ENCODE results near the gene SLC4A1. TPM values are rescaled to one million over a fixed set of nuclear protein-coding genes. Genes with fewer than 3 reads are reported as not detected.

Gene SLC4A1
- total RNA-seq, 2 experiments from 2014 or later: not detected

GRCh38 chr17:44214230-44214494 is 53.8 kb downstream of the SLC4A1 start:
- CTCF ChIA-PET: interaction anchor here (0.9 kb wide), 2 partner anchors 10 to 64 kb away, joined by 3 read pairs; no protein-coding TSS in a partner anchor
- POLR2A ChIA-PET: interaction anchor here (0.9 to 1.1 kb wide), 2 partner anchors 11 to 19 kb away, joined by 3 read pairs; no protein-coding TSS in a partner anchor

- ChIA-PET POLR2A (interaction anchor here (0.9 to 1.1 kb wide), 2 partner anchors 10 to 19 kb away, joined by 3 read pairs; no protein-coding TSS in a partner anchor), CTCF (interaction anchor here (0.9 to 1.0 kb wide), 2 partner anchors 10 to 12 kb away, joined by 3 read pairs; no protein-coding TSS in a partner anchor)
These were observed 54.3 kb downstream of the SLC4A1 start for GRCh38 chr17:44213403-44214229.

GRCh38 chr17:44212507-44213402 is 55.2 kb downstream of the SLC4A1 start:
- POLR2A ChIA-PET: interaction anchor here (1.1 kb wide), 1 partner anchor 7 kb away, joined by 3 read pairs; no protein-coding TSS in a partner anchor

GRCh38 chr17:44211281-44212265 is 56.4 kb downstream of the SLC4A1 start:
- POLR2A ChIA-PET: interaction anchor here (1.0 to 2.3 kb wide), 3 partner anchors 9 to 25 kb away, joined by 3 to 47 read pairs (median 3); partner anchors contain the start of genes TMUB2 and UBTF
- CTCF ChIA-PET: interaction anchor here (0.6 to 4.3 kb wide), 8 partner anchors 10 to 120 kb away, joined by 3 to 46 read pairs (median 8); partner anchors contain the start of genes ATXN7L3 and UBTF

More at GRCh38 chr17:44212507-44213402, 55.2 kb downstream of the SLC4A1 start:
- CTCF ChIA-PET: interaction anchor here (1.0 to 4.3 kb wide), 2 partner anchors 11 to 13 kb away, joined by 3 to 45 read pairs; partner anchors contain the start of gene ATXN7L3

GRCh38 chr17:44210342-44211192 is 57.4 kb downstream of the SLC4A1 start:
- ChIA-PET POLR2A (interaction anchor here (0.5 to 2.3 kb wide), 9 partner anchors 9 to 121 kb away, joined by 3 to 47 read pairs (median 5); partner anchors contain the start of genes SLC25A39, TMUB2 and UBTF), CTCF (interaction anchor here (0.6 to 4.3 kb wide), 28 partner anchors 7 to 220 kb away, joined by 3 to 46 read pairs (median 5); partner anchors contain the start of genes ATXN7L3, FAM171A2, GRN and HDAC5)

GRCh38 chr17:44209786-44210341 is 58.1 kb downstream of the SLC4A1 start:
- ChIA-PET CTCF (interaction anchor here (0.6 to 4.3 kb wide), 28 partner anchors 8 to 221 kb away, joined by 3 to 46 read pairs (median 5); partner anchors contain the start of genes ATXN7L3, FAM171A2, GRN and HDAC5), POLR2A (interaction anchor here (0.7 to 2.3 kb wide), 8 partner anchors 8 to 144 kb away, joined by 3 to 47 read pairs (median 6); partner anchors contain the start of genes LSM12, SLC25A39, TMUB2 and UBTF)

- CTCF ChIA-PET: interaction anchor here (1.0 to 3.6 kb wide), 3 partner anchors 10 to 138 kb away, joined by 3 to 46 read pairs (median 13); partner anchors contain the start of gene UBTF
- POLR2A ChIA-PET: no interaction called here
These were observed 60.2 kb downstream of the SLC4A1 start for GRCh38 chr17:44207743-44208142.

- POLR2A ChIA-PET: interaction anchor here (0.6 kb wide), 1 partner anchor 40 kb away, joined by 6 read pairs; no protein-coding TSS in a partner anchor
These were observed 60.6 kb downstream of the SLC4A1 start for GRCh38 chr17:44207319-44207718.

GRCh38 chr17:44206825-44207155 is 61.1 kb downstream of the SLC4A1 start:
- ChIA-PET POLR2A (interaction anchor here (0.6 to 1.0 kb wide), 2 partner anchors 10 to 41 kb away, joined by 3 to 6 read pairs; no protein-coding TSS in a partner anchor), CTCF (interaction anchor here (1.0 to 1.7 kb wide), 3 partner anchors 9 to 141 kb away, joined by 3 to 7 read pairs (median 6); no protein-coding TSS in a partner anchor)

More at GRCh38 chr17:44207319-44207718, 60.6 kb downstream of the SLC4A1 start:
- CTCF ChIA-PET: interaction anchor here (1.0 to 1.7 kb wide), 2 partner anchors 125 to 141 kb away, joined by 3 to 7 read pairs; no protein-coding TSS in a partner anchor

- ChIA-PET CTCF (interaction anchor here (1.0 to 1.7 kb wide), 3 partner anchors 10 to 142 kb away, joined by 3 to 7 read pairs (median 6); no protein-coding TSS in a partner anchor), POLR2A (interaction anchor here (1.0 kb wide), 1 partner anchor 11 kb away, joined by 3 read pairs; no protein-coding TSS in a partner anchor)
These were observed 61.7 kb downstream of the SLC4A1 start for GRCh38 chr17:44205962-44206824.

GRCh38 chr17:44204441-44204882 is 63.5 kb downstream of the SLC4A1 start:
- ChIA-PET POLR2A (interaction anchor here (0.6 kb wide), 1 partner anchor 29 kb away, joined by 3 read pairs; no protein-coding TSS in a partner anchor), CTCF (interaction anchor here (0.6 to 5.1 kb wide), 7 partner anchors 10 to 1608 kb away, joined by 3 to 47 read pairs (median 4); partner anchors contain the start of genes SLC25A39, TMUB2 and UBTF)

- ChIA-PET CTCF (interaction anchor here (0.6 to 5.1 kb wide), 7 partner anchors 10 to 1607 kb away, joined by 3 to 47 read pairs (median 4); partner anchors contain the start of genes SLC25A39, TMUB2 and UBTF), POLR2A (interaction anchor here (0.6 to 1.1 kb wide), 3 partner anchors 10 to 123 kb away, joined by 3 to 4 read pairs (median 3); no protein-coding TSS in a partner anchor)
These were observed 64.0 kb downstream of the SLC4A1 start for GRCh38 chr17:44203731-44204440.

- POLR2A ChIA-PET: interaction anchor here (0.9 to 1.1 kb wide), 2 partner anchors 12 to 19 kb away, joined by 3 to 4 read pairs; no protein-coding TSS in a partner anchor
- CTCF ChIA-PET: interaction anchor here (2.1 to 6.0 kb wide), 3 partner anchors 8 to 16 kb away, joined by 5 to 47 read pairs (median 45); partner anchors contain the start of genes TMUB2 and UBTF
These were observed 65.2 kb downstream of the SLC4A1 start for GRCh38 chr17:44202756-44203155.
